ENCODE data around the gene RAB14.
"Not testable (repeated sequence)": the region's sequence is repeated elsewhere in the genome, so short reads cannot be mapped to it uniquely, and the experiment has no call there.

RAB14 gene

GRCh38 chr9:121141706-121142105 lies 60.0 kb downstream of the RAB14 start:
- H3K27ac Mint-ChIP-seq: no peak overlapping the region

GRCh38 chr9:121141306-121141705 lies 60.4 kb downstream of the RAB14 start:
- Mint-ChIP-seq H3K27me3 (ENCODE audit: low read depth) (no peaks in the 10 kb centered on the region), H3K27ac (peak overlapping the region; percentile 55), H3K4me3 (no peak overlapping the region), H3K4me1 (ENCODE audit: low read depth) (peaks cover 8% of the 10 kb centered on the region), H3K9me3 (no peaks in the 10 kb centered on the region), H3K36me3 (ENCODE audit: low read depth) (peaks cover 76% of the 10 kb centered on the region)
- no peak for DNase-seq (ENCODE audit: low spot score)

More at GRCh38 chr9:121141706-121142105, 60.0 kb downstream of the RAB14 start:
- Mint-ChIP-seq H3K4me1 (ENCODE audit: low read depth) (peaks cover 6% of the 10 kb centered on the region), H3K9me3 (no peaks in the 10 kb centered on the region), H3K27me3 (ENCODE audit: low read depth) (no peaks in the 10 kb centered on the region), H3K4me3 (no peak overlapping the region), H3K36me3 (ENCODE audit: low read depth) (peaks cover 77% of the 10 kb centered on the region)
- DNase-seq (ENCODE audit: low spot score): no peak

GRCh38 chr9:121140162-121140561 lies 61.5 kb downstream of the RAB14 start:
- no peak for DNase-seq (ENCODE audit: low spot score)
- Mint-ChIP-seq H3K9me3 (no peaks in the 10 kb centered on the region), H3K4me1 (ENCODE audit: low read depth) (peaks cover 8% of the 10 kb centered on the region), H3K27me3 (ENCODE audit: low read depth) (no peaks in the 10 kb centered on the region), H3K4me3 (no peak overlapping the region), H3K27ac (no peak overlapping the region), H3K36me3 (ENCODE audit: low read depth) (peaks cover 77% of the 10 kb centered on the region)

- peaks cover 11% of the 10 kb centered on the region for H3K4me1 Mint-ChIP-seq (ENCODE audit: low read depth)
- H3K36me3 Mint-ChIP-seq (ENCODE audit: low read depth): peaks cover 73% of the 10 kb centered on the region
- H3K27me3 Mint-ChIP-seq (ENCODE audit: low read depth): no peaks in the 10 kb centered on the region
- no peaks in the 10 kb centered on the region for H3K9me3 Mint-ChIP-seq
- no peak overlapping the region for H3K4me3 Mint-ChIP-seq
- DNase-seq (ENCODE audit: low spot score): no peak
- H3K27ac Mint-ChIP-seq: no peak overlapping the region
Measured at GRCh38 chr9:121138973-121139372, 62.7 kb downstream of the RAB14 start.

- H3K4me3 Mint-ChIP-seq: no peak overlapping the region
- H3K4me1 Mint-ChIP-seq (ENCODE audit: low read depth): peaks cover 11% of the 10 kb centered on the region
- H3K9me3 Mint-ChIP-seq: no peaks in the 10 kb centered on the region
- no peaks in the 10 kb centered on the region for H3K27me3 Mint-ChIP-seq (ENCODE audit: low read depth)
- no peak for DNase-seq (ENCODE audit: low spot score)
- H3K27ac Mint-ChIP-seq: peak overlapping the region; percentile 17
- H3K36me3 Mint-ChIP-seq (ENCODE audit: low read depth): peaks cover 71% of the 10 kb centered on the region
Measured at GRCh38 chr9:121138561-121138960, 63.1 kb downstream of the RAB14 start.

GRCh38 chr9:121135642-121136041 lies 66.0 kb downstream of the RAB14 start:
- Mint-ChIP-seq H3K36me3 (ENCODE audit: low read depth) (peaks cover 67% of the 10 kb centered on the region), H3K27ac (peak overlapping the region; percentile 51), H3K4me3 (no peak overlapping the region), H3K9me3 (no peaks in the 10 kb centered on the region), H3K27me3 (ENCODE audit: low read depth) (no peaks in the 10 kb centered on the region), H3K4me1 (ENCODE audit: low read depth) (peaks cover 34% of the 10 kb centered on the region)
- DNase-seq (ENCODE audit: low spot score): no peak

- peak overlapping the region; percentile 42 for H3K4me3 Mint-ChIP-seq
- H3K9me3 Mint-ChIP-seq: peaks cover 5% of the 10 kb centered on the region
- peaks cover 76% of the 10 kb centered on the region for H3K36me3 Mint-ChIP-seq (ENCODE audit: low read depth)
- peak; percentile 32 for DNase-seq (ENCODE audit: low spot score)
- H3K27ac Mint-ChIP-seq: peak overlapping the region; percentile 83
- no peaks in the 10 kb centered on the region for H3K27me3 Mint-ChIP-seq (ENCODE audit: low read depth)
- peaks cover 49% of the 10 kb centered on the region for H3K4me1 Mint-ChIP-seq (ENCODE audit: low read depth)
Measured at GRCh38 chr9:121133104-121133816, 68.4 kb downstream of the RAB14 start.

- H3K27ac Mint-ChIP-seq; H3K9me3 Mint-ChIP-seq; DNase-seq (ENCODE audit: low spot score); H3K27me3 Mint-ChIP-seq (ENCODE audit: low read depth); H3K4me3 Mint-ChIP-seq: not testable (repeated sequence)
- Mint-ChIP-seq H3K36me3 (ENCODE audit: low read depth) (peaks cover 76% of the 10 kb centered on the region), H3K4me1 (ENCODE audit: low read depth) (peaks cover 42% of the 10 kb centered on the region)
Measured at GRCh38 chr9:121129384-121129783, 72.3 kb downstream of the RAB14 start.
